K562 (cell line): ENCODE measurements around the gene SLC25A45. TPM values are rescaled to one million over a fixed set of nuclear protein-coding genes. Genes with fewer than 3 reads are reported as not detected.
A peak's percentile ranks its signal among the peaks of the same experiment; 100 is the strongest.

ENCODE experiments used
- ARID3A ChIP-seq: IDR thresholded peaks from 2 replicates; pipeline ENCODE4 v1.6.1; 2012; ENCODE audit warnings: low read depth, low read length, improper control_type of control experiment, borderline replicate concordance
- ARNT ChIP-seq, 2 experiments: fragments of 450-650 bp; IDR thresholded peaks; 2 replicates each; pipeline ENCODE4 v1.6.1; 2016; ENCODE audit warnings: mild to moderate bottlenecking in 1 of 2
- ATF2 ChIP-seq: sonication (generic); formaldehyde crosslinking; IDR thresholded peaks from 2 replicates; pipeline ENCODE4 v1.8.1; 2022; ENCODE audit warnings: missing genetic modification reagents
- BHLHE40 ChIP-seq: IDR thresholded peaks from 2 replicates; pipeline ENCODE4 v1.6.1; 2011; ENCODE audit warnings: low read length, improper control_type of control experiment
- CHD2 ChIP-seq: IDR thresholded peaks from 2 replicates; pipeline ENCODE4 v1.6.1; 2011; ENCODE audit warnings: low read depth, low read length
- DMBX1 ChIP-seq: fragments of 250-450 bp; sonication (Bioruptor Pico); IDR thresholded peaks from 2 replicates; pipeline ENCODE4 v1.8.0; 2022; ENCODE audit warnings: inconsistent platforms, mild to moderate bottlenecking, moderate library complexity, borderline replicate concordance
- GMEB1 ChIP-seq: fragments of 250-450 bp; sonication (Bioruptor Pico); IDR thresholded peaks from 2 replicates; pipeline ENCODE4 v1.4.0; 2020; ENCODE audit warnings: mild to moderate bottlenecking
- MXI1 ChIP-seq: IDR thresholded peaks from 2 replicates; pipeline ENCODE4 v1.6.1; 2011; ENCODE audit warnings: low read depth, mild to moderate bottlenecking, improper control_type of control experiment, low read length
- NBN ChIP-seq: fragments of 450-650 bp; IDR thresholded peaks from 2 replicates; pipeline ENCODE4 v1.6.1; 2016; ENCODE audit warnings: low read depth, mild to moderate bottlenecking
- NCOA1 ChIP-seq: fragments of 450-650 bp; IDR thresholded peaks from 2 replicates; pipeline ENCODE4 v1.6.1; 2016; ENCODE audit warnings: low read depth
- NR2C2 ChIP-seq, 2 experiments: fragments of 200-800 bp in 1 of 2; sonication (Bioruptor generic) in 1 of 2; sonication (generic) in 1 of 2; formaldehyde crosslinking in 1 of 2; IDR thresholded peaks; 2 replicates each; pipeline versions ENCODE4 v1.6.1 to v1.8.0; 2016 to 2022; ENCODE audit warnings: mild to moderate bottlenecking in 1 of 2, missing compliant biosample characterization in 1 of 2, missing genetic modification characterization in 1 of 2, missing genetic modification reagents in 1 of 2
- NR2F6 ChIP-seq: fragments of 450-650 bp; formaldehyde crosslinking; IDR thresholded peaks from 2 replicates; pipeline ENCODE4 v1.4.0; 2020; ENCODE audit warnings: mild to moderate bottlenecking
- PHF21A ChIP-seq: fragments of 450-650 bp; IDR thresholded peaks from 2 replicates; pipeline ENCODE4 v1.6.1; 2017; ENCODE audit warnings: low read depth, borderline replicate concordance
- POLR3A ChIP-seq: IDR thresholded peaks from 2 replicates; pipeline ENCODE4 v1.6.1; 2011; ENCODE audit warnings: borderline replicate concordance, mild to moderate bottlenecking, moderate library complexity; ENCODE audit not compliant: insufficient read length, insufficient read depth; ENCODE audit errors: extremely low read depth
- RBM15 ChIP-seq: fragments of 200-400 bp; formaldehyde crosslinking; IDR thresholded peaks from 2 replicates; pipeline ENCODE4 v1.6.1; 2018; ENCODE audit warnings: mild to moderate bottlenecking, low read length, moderate library complexity; ENCODE audit not compliant: insufficient read depth
- SMAD3 ChIP-seq: fragments of 450-650 bp; formaldehyde crosslinking; conservative IDR thresholded peaks from 2 replicates; pipeline ENCODE4 v1.4.0; 2020; ENCODE audit warnings: mild to moderate bottlenecking
- SUPT5H ChIP-seq: fragments of 450-650 bp; IDR thresholded peaks from 2 replicates; pipeline ENCODE4 v1.6.1; 2016
- TOE1 ChIP-seq, 2 experiments: fragments of 450-650 bp in 1 of 2; sonication (generic) in 1 of 2; formaldehyde crosslinking in 1 of 2; IDR thresholded peaks; 2 replicates each; pipeline versions ENCODE4 v1.7.1 to v1.8.0; 2016 to 2022; ENCODE audit warnings: borderline replicate concordance in 2 of 2, mild to moderate bottlenecking in 2 of 2, antibody characterized with exemption in 1 of 2, inconsistent platforms in 1 of 2, low read depth in 1 of 2, missing genetic modification reagents in 1 of 2, moderate library complexity in 1 of 2
- VEZF1 ChIP-seq: fragments of 200-800 bp; sonication (Bioruptor generic); IDR thresholded peaks from 2 replicates; pipeline ENCODE4 v1.6.1; 2017; ENCODE audit warnings: missing genetic modification characterization, missing compliant biosample characterization
- ZFPM2 ChIP-seq: fragments of 250-450 bp; sonication (Bioruptor Pico); IDR thresholded peaks from 2 replicates; pipeline ENCODE4 v1.5.1; 2022; ENCODE audit warnings: mild to moderate bottlenecking
- ZNF551 ChIP-seq: fragments of 250-450 bp; sonication (Bioruptor Pico); IDR thresholded peaks from 2 replicates; pipeline ENCODE4 v1.5.0; 2021; ENCODE audit warnings: mild to moderate bottlenecking, moderate library complexity
- ZNF778 ChIP-seq: fragments of 450-650 bp; formaldehyde crosslinking; IDR thresholded peaks from 2 replicates; pipeline ENCODE4 v1.4.0; 2020; ENCODE audit warnings: mild to moderate bottlenecking, moderate library complexity
- polyA plus RNA-seq, 8 experiments: library from polyadenylated mRNA; depleted of rRNA in 4 of 8; stranded (reverse) in 5 of 8; unstranded in 3 of 8; fragments of >200 nt; fragmentation: Nextera tagmentation in 2 of 8; fragmentation: Illumina TruSeq in 1 of 8; extraction: Ambion mirVana in 2 of 8; extraction: Trizol in 1 of 8; gene quantifications; 2 replicates each; pipeline versions ENCODE4 v1.2.1 to v1.2.3, GENCODE V29; 2011 to 2014; ENCODE audit warnings: inconsistent platforms in 1 of 8, missing spikeins in 1 of 8
- total RNA-seq, 7 experiments: library from RNA; depleted of rRNA in 6 of 7; stranded (reverse); fragments of >200 nt in 6 of 7; fragmentation: Illumina TruSeq in 2 of 7; extraction: Trizol in 2 of 7; gene quantifications; 2 replicates each; pipeline versions ENCODE4 v1.2.1 to v1.2.3, GENCODE V29; 2011 to 2021; ENCODE audit warnings: low replicate concordance in 1 of 7

SLC25A45 gene
- total and polyA plus RNA-seq, 9 of the 15 experiments (the other 6 are each of a cell fraction or from before 2014, with no cell fraction given): 0.15 to 2.3 (median 0.68) TPM

- TF ChIP-seq ZNF551 (no peak), DMBX1 (no peak), ARID3A (no peak; the same call in 1 of the 2 replicates), RBM15 (peak; percentile 13; the same call in 1 of the 2 replicates), SUPT5H (no peak), ZFPM2 (CRISPR knock-in tag) (no peak), PHF21A (no peak; the same call in 1 of the 2 replicates), CHD2 (no peak), VEZF1 (CRISPR knock-in tag) (no peak), BHLHE40 (no peak), NBN (no peak), TOE1 (IDR thresholded peaks at IDR 0.05; ENCODE audit: borderline replicate concordance) (no peak), TOE1 (CRISPR knock-in tag; IDR thresholded peaks at IDR 0.05; ENCODE audit: borderline replicate concordance, low read depth) (0 out of 2 replicates have a peak, but pooled peaks have one; percentile 26), GMEB1 (no peak), NR2F6 (CRISPR knock-in tag) (peak; percentile 62; the same call in 1 of the 2 replicates), MXI1 (no peak), ATF2 (CRISPR knock-in tag) (0 out of 2 replicates have a peak, but pooled peaks have one; percentile 52), NCOA1 (no peak), POLR3A (no peak), ARNT (IDR thresholded peaks at IDR 0.05) (no peak), SMAD3 (peak; percentile 62; the same call in 1 of the 2 replicates), ZNF778 (CRISPR knock-in tag) (no peak), NR2C2 (CRISPR knock-in tag; IDR thresholded peaks at IDR 0.05) (peak; percentile 51; the same call in 1 of the 2 replicates), NR2C2 (tag; IDR thresholded peaks at IDR 0.05) (no peak)
Measured at GRCh38 chr11:65423516-65424204, 41.2 kb upstream of the SLC25A45 start (continued).
